ENCODE data around the gene SPOCK3. TPM values are rescaled to one million over a fixed set of nuclear protein-coding genes. Genes with fewer than 3 reads are reported as not detected.
"Not testable (repeated sequence)": the region's sequence is repeated elsewhere in the genome, so short reads cannot be mapped to it uniquely, and the experiment has no call there.

The SPOCK3 gene
- total RNA-seq, 1 experiment from 2014 or later = 0.17 TPM

- no peak for DNase-seq (ENCODE audit: low spot score)
Measured at GRCh38 chr4:166823126-166823525, 411.2 kb downstream of the SPOCK3 start.

- no peak for DNase-seq (ENCODE audit: low spot score)
Measured at GRCh38 chr4:166822386-166822785, 411.9 kb downstream of the SPOCK3 start.

GRCh38 chr4:166816890-166817289 is 417.4 kb downstream of the SPOCK3 start:
- peak; percentile 52 for DNase-seq (ENCODE audit: low spot score)

- DNase-seq (ENCODE audit: low spot score) = no peak
Measured at GRCh38 chr4:166808380-166808779, 425.9 kb downstream of the SPOCK3 start.

GRCh38 chr4:166802346-166802745 is 431.9 kb downstream of the SPOCK3 start:
- DNase-seq (ENCODE audit: low spot score) = no peak

GRCh38 chr4:166798126-166798525 is 436.2 kb downstream of the SPOCK3 start:
- DNase-seq (ENCODE audit: low spot score) = no peak

- DNase-seq (ENCODE audit: low spot score) = no peak
Measured at GRCh38 chr4:166777760-166778159, 456.5 kb downstream of the SPOCK3 start.

GRCh38 chr4:166763018-166763417 is 471.3 kb downstream of the SPOCK3 start:
- no peak for DNase-seq (ENCODE audit: low spot score)

- no peak for DNase-seq (ENCODE audit: low spot score)
Measured at GRCh38 chr4:166741742-166742141, 492.6 kb downstream of the SPOCK3 start.

- not testable (repeated sequence) for DNase-seq (ENCODE audit: low spot score)
Measured at GRCh38 chr4:166739215-166739614, 495.1 kb downstream of the SPOCK3 start.

GRCh38 chr4:166737430-166737829 is 496.9 kb downstream of the SPOCK3 start:
- DNase-seq (ENCODE audit: low spot score) = no peak

GRCh38 chr4:166735553-166735952 is 498.7 kb downstream of the SPOCK3 start:
- DNase-seq (ENCODE audit: low spot score) = no peak

GRCh38 chr4:166734797-166735196 is 499.5 kb downstream of the SPOCK3 start:
- DNase-seq (ENCODE audit: low spot score) = no peak

- DNase-seq (ENCODE audit: low spot score) = no peak
Measured at GRCh38 chr4:166733686-166734085, 500.6 kb downstream of the SPOCK3 start.

GRCh38 chr4:166726832-166727231 is 507.5 kb downstream of the SPOCK3 start:
- DNase-seq (ENCODE audit: low spot score) = no peak

- DNase-seq (ENCODE audit: low spot score) = no peak
Measured at GRCh38 chr4:166724369-166724768, 509.9 kb downstream of the SPOCK3 start.

- DNase-seq (ENCODE audit: low spot score) = no peak
Measured at GRCh38 chr4:166723532-166724140, 510.7 kb downstream of the SPOCK3 start.

- not testable (repeated sequence) for DNase-seq (ENCODE audit: low spot score)
Measured at GRCh38 chr4:166715748-166716713, 518.3 kb downstream of the SPOCK3 start.

GRCh38 chr4:166700592-166700991 is 533.7 kb downstream of the SPOCK3 start:
- no peak for DNase-seq (ENCODE audit: low spot score)

GRCh38 chr4:166688835-166689234 is 545.5 kb downstream of the SPOCK3 start:
- DNase-seq (ENCODE audit: low spot score) = no peak

GRCh38 chr4:166687828-166688227 is 546.5 kb downstream of the SPOCK3 start:
- no peak for DNase-seq (ENCODE audit: low spot score)

Measured in H4 (cell line).